RWPE1 (cell line): Measurements from ENCODE around the gene APOBEC4.

Experiments used
- CTCF ChIA-PET: fragments of 350-600 bp; sonication (Branson Sonifier 250); formaldehyde crosslinking; extraction: SDS; loops from one replicate; lab custom pipeline; 2021; lab: Yijun Ruan, JAX
- POLR2A ChIA-PET: fragments of 400-600 bp; formaldehyde crosslinking; extraction: SDS; loops from one replicate; lab custom pipeline; 2020; ENCODE audit warnings: antibody characterized with exemption; ENCODE audit not compliant: low non-redundant PET; lab: Yijun Ruan, JAX
- DNase-seq: peaks from one replicate; pipeline ENCODE4 v3.0.0; 2012; ENCODE audit warnings: low spot score
- H3K27ac ChIP-seq: fragments of 450-650 bp; 2 replicates; pipeline ENCODE4 v1.5.1; 2017
- CTCF ChIP-seq: fragments of 450-650 bp; conservative IDR thresholded peaks from 2 replicates; pipeline ENCODE4 v1.5.1; 2017; ENCODE audit warnings: low read depth, mild to moderate bottlenecking

Gene APOBEC4

DNA sequence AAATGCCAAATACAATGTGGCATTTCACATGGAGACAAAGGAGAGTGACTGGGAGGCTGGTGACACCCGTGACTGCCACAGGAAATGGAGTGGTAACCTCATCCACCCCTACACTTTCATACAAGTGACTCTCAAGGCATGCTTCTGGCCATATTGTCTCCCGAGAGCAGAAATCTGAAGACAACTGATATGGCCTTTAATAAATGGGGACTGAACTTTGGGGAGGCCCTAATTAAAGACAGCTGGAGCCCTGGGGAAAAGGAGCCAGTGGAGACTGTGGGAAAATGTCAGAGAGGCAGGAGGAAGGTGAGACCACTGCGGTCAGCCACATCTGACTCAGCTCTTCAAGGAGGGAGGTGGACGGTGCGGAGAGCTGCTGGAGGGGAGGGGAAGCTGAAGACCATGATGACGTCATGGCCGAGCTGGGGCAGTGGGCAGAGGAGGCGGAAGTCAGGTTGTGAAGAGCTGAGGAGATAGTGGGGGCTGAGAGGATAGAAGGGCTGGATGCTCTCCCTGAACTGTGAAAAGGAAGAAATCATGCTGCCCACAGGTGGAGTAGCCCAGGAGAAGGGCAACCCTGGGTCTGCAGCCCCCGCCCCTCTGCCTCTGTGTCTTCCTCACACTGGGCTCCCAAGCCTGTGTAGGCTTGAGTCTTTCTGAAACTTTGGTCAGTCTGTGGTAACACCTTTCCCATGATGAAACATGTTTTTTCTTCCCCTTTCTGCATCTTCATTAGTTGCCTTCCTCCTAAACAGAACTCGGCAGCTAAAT is 48.9 kb downstream of the APOBEC4 start:
- no peak overlapping the region for H3K27ac ChIP-seq
- POLR2A ChIA-PET = no interaction called here
- no peak for DNase-seq
- no peak for TF ChIP-seq CTCF
- CTCF ChIA-PET = no interaction called here

- POLR2A ChIA-PET = no interaction called here
Measured at GRCh38 chr1:183602510-183602909, 50.6 kb downstream of the APOBEC4 start.

DNA sequence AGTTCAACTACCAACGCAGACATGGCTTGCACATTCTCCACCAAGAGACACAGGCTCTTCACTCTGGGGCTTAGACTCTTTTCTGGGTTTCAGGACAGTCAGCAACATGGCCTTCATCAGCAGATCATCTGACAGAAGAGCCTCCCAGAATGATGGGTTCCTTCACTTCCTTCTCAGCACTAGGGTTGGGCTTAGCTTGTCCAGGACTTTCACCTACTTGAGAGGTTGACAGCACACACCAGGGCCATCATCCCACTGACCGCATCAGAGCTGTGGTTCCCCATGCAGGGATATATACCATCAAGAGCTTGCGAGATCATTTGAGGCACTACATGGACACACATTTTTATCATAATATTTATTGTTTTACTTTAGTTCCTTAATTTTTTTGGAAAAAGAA is 52.5 kb downstream of the APOBEC4 start:
- H3K27ac ChIP-seq = no peak overlapping the region
- POLR2A ChIA-PET = no interaction called here
- DNase-seq = no peak
- CTCF ChIA-PET = interaction anchor here (0.8 to 1.1 kb wide), 2 partner anchors 15 to 33 kb away, joined by 3 read pairs; no protein-coding TSS in a partner anchor
- TF ChIP-seq CTCF = no peak

More at GRCh38 chr1:183602510-183602909, 50.6 kb downstream of the APOBEC4 start:
- TF ChIP-seq CTCF = no peak
- CTCF ChIA-PET = interaction anchor here (0.6 to 0.7 kb wide), 2 partner anchors 309 to 512 kb away, joined by 4 read pairs; no protein-coding TSS in a partner anchor
- no peak for DNase-seq
- no peak overlapping the region for H3K27ac ChIP-seq

DNA sequence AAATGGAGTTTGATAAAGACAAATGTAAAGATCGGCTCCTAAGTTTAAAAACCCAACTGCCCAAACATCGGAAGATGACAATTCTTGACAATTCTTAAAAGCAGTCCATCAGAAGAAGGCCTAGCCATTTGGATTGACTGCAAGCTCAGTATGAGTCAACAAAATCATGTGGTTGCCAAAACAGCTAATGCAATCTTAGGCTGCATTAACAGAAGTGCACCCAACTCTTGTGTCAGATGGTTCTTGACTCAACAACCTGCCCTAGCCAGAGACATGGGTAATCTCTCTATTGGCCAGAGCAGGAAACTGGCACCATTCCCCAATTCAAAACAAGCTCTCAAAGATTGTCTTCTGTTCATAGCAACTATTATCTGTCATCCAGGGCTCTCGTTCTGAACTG is 53.0 kb downstream of the APOBEC4 start:
- H3K27ac ChIP-seq = no peak overlapping the region
- POLR2A ChIA-PET = no interaction called here
- no peak for DNase-seq
- TF ChIP-seq CTCF = no peak
- CTCF ChIA-PET = interaction anchor here (0.8 to 1.1 kb wide), 2 partner anchors 15 to 33 kb away, joined by 3 read pairs; no protein-coding TSS in a partner anchor

- TF ChIP-seq CTCF = no peak
- no peak overlapping the region for H3K27ac ChIP-seq
- DNase-seq = no peak
- POLR2A ChIA-PET = no interaction called here
- CTCF ChIA-PET = no interaction called here
Measured at GRCh38 chr1:183598386-183598785, 54.7 kb downstream of the APOBEC4 start.

DNA sequence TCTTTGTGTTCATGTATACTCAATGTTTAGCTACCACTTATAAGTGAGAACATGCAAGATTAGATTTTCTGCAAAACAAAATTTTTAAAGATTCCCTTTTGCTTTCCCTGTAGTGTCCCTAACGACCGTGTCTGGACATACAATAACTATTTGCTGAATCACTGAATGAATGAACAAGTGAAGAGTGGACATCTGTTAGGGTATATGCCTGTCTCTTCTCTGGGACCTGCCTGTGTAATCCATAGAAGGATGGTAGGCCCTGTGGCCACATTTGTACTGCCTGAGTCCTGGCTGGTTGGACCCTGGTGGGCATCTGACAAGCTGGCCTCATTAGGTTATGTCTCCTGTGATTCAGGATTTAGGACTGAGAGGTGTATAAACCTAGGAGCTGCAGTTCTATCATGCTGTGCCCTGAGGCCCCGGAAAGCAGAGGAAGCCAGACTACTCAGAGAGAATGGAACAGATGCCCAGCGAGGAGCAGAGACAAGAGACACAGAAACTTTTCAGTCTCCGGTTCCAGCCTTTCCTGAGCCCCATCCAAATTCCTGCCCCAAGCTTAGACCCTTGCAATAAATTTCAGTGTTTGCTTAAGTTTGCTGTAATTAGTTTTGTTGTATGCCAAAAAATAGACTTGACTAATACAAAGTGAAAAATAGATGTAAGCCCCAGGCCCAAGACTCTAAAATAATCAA is 55.3 kb downstream of the APOBEC4 start:
- ChIA-PET CTCF (no interaction called here), POLR2A (no interaction called here)
- TF ChIP-seq CTCF = no peak
- DNase-seq = no peak
- no peak overlapping the region for H3K27ac ChIP-seq
